Ishikawa (cell line): ENCODE data around the gene PHLDB2.

Experiments used
- CEBPB ChIP-seq: IDR thresholded peaks from 2 replicates; pipeline ENCODE4 v1.6.1; 2012
- CREB1 ChIP-seq: IDR thresholded peaks from 2 replicates; pipeline ENCODE4 v1.6.1; 2012; ENCODE audit warnings: low read depth
- EGR1 ChIP-seq: IDR thresholded peaks from 2 replicates; pipeline ENCODE4 v1.6.1; 2012
- EP300 ChIP-seq: IDR thresholded peaks from 2 replicates; pipeline ENCODE4 v1.6.1; 2012; ENCODE audit warnings: borderline replicate concordance
- FOXM1 ChIP-seq: IDR thresholded peaks from 2 replicates; pipeline ENCODE4 v1.6.1; 2012; ENCODE audit warnings: low read depth, borderline replicate concordance
- NFIC ChIP-seq: IDR thresholded peaks from 2 replicates; pipeline ENCODE4 v1.6.1; 2012
- RAD21 ChIP-seq: IDR thresholded peaks from 2 replicates; pipeline ENCODE4 v1.6.1; 2012; ENCODE audit warnings: low read depth
- TAF1 ChIP-seq: IDR thresholded peaks from 2 replicates; pipeline ENCODE4 v1.6.1; 2012; ENCODE audit warnings: low read depth, mild to moderate bottlenecking
- TCF12 ChIP-seq: IDR thresholded peaks from 2 replicates; pipeline ENCODE4 v1.6.1; 2012; ENCODE audit warnings: low read depth
- TEAD4 ChIP-seq: IDR thresholded peaks from 2 replicates; pipeline ENCODE4 v1.6.1; 2012
- YY1 ChIP-seq: IDR thresholded peaks from 2 replicates; pipeline ENCODE4 v1.6.1; 2012; ENCODE audit warnings: low read depth
- ZBTB7A ChIP-seq: IDR thresholded peaks from 2 replicates; pipeline ENCODE4 v1.6.1; 2012; ENCODE audit warnings: low read depth
- TF ChIP-seq, protein P1 (sequence below): IDR thresholded peaks from 2 replicates; pipeline ENCODE4 v1.6.1; 2012
- TF ChIP-seq, protein P2 (sequence below): IDR thresholded peaks from 2 replicates; pipeline ENCODE4 v1.6.1; 2012
- TF ChIP-seq, protein P3 (sequence below): IDR thresholded peaks from 2 replicates; pipeline ENCODE4 v1.6.1; 2012; ENCODE audit warnings: low read depth, mild to moderate bottlenecking

Gene PHLDB2

DNA sequence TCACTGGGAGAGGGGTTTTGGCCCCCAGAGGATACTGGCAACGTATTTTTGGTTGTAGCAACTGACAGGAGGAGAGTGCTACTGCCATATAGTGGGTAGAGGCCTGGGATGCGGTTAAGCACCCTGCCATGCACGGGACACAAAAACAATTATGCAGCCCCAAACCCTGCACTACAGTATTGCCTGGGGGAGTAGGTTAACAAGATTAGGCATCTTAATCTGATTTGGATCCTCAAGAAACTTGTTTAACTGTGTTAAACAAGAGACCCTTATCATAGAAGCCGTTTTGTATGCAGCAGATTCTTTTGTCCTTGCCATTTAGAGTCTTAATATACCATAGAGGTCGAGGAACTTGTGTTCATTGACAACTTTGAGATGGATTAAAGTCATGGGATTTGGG is 3.4 kb downstream of the PHLDB2 start:
- no peak for TF ChIP-seq NFIC
- TF ChIP-seq, protein P1, sequence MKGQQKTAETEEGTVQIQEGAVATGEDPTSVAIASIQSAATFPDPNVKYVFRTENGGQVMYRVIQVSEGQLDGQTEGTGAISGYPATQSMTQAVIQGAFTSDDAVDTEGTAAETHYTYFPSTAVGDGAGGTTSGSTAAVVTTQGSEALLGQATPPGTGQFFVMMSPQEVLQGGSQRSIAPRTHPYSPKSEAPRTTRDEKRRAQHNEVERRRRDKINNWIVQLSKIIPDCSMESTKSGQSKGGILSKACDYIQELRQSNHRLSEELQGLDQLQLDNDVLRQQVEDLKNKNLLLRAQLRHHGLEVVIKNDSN, result no peak
- no peak for TF ChIP-seq CEBPB
- TF ChIP-seq TAF1, result no peak
- TF ChIP-seq EGR1, result no peak
- TF ChIP-seq, protein P2, sequence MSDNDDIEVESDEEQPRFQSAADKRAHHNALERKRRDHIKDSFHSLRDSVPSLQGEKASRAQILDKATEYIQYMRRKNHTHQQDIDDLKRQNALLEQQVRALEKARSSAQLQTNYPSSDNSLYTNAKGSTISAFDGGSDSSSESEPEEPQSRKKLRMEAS, result no peak
- TF ChIP-seq FOXM1, result no peak
- no peak for TF ChIP-seq EP300
- no peak for TF ChIP-seq TCF12
- no peak for TF ChIP-seq TEAD4
- TF ChIP-seq, protein P3, sequence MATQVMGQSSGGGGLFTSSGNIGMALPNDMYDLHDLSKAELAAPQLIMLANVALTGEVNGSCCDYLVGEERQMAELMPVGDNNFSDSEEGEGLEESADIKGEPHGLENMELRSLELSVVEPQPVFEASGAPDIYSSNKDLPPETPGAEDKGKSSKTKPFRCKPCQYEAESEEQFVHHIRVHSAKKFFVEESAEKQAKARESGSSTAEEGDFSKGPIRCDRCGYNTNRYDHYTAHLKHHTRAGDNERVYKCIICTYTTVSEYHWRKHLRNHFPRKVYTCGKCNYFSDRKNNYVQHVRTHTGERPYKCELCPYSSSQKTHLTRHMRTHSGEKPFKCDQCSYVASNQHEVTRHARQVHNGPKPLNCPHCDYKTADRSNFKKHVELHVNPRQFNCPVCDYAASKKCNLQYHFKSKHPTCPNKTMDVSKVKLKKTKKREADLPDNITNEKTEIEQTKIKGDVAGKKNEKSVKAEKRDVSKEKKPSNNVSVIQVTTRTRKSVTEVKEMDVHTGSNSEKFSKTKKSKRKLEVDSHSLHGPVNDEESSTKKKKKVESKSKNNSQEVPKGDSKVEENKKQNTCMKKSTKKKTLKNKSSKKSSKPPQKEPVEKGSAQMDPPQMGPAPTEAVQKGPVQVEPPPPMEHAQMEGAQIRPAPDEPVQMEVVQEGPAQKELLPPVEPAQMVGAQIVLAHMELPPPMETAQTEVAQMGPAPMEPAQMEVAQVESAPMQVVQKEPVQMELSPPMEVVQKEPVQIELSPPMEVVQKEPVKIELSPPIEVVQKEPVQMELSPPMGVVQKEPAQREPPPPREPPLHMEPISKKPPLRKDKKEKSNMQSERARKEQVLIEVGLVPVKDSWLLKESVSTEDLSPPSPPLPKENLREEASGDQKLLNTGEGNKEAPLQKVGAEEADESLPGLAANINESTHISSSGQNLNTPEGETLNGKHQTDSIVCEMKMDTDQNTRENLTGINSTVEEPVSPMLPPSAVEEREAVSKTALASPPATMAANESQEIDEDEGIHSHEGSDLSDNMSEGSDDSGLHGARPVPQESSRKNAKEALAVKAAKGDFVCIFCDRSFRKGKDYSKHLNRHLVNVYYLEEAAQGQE, result no peak
- no peak for TF ChIP-seq YY1
- TF ChIP-seq ZBTB7A, result no peak
- TF ChIP-seq RAD21, result no peak
- no peak for TF ChIP-seq CREB1

DNA sequence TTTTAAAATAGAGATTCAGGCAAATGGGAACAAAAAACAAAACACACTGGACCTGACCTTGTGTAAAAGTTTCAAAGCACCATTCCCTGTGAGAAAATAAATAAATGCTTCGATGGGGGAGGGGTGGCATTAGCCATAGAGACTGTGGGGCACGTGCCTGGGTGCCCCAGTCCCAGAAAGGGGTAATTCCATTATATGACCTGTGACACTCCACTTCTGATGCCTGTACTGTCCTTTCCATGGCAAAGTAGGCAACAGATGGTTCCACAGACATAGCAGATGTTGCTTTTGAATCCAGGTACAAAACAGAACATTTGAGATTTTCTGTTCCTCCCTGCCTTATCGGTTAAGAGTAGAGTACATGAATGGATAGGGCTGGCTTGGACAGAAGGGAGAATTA is 3.9 kb downstream of the PHLDB2 start:
- TF ChIP-seq NFIC, result no peak

DNA sequence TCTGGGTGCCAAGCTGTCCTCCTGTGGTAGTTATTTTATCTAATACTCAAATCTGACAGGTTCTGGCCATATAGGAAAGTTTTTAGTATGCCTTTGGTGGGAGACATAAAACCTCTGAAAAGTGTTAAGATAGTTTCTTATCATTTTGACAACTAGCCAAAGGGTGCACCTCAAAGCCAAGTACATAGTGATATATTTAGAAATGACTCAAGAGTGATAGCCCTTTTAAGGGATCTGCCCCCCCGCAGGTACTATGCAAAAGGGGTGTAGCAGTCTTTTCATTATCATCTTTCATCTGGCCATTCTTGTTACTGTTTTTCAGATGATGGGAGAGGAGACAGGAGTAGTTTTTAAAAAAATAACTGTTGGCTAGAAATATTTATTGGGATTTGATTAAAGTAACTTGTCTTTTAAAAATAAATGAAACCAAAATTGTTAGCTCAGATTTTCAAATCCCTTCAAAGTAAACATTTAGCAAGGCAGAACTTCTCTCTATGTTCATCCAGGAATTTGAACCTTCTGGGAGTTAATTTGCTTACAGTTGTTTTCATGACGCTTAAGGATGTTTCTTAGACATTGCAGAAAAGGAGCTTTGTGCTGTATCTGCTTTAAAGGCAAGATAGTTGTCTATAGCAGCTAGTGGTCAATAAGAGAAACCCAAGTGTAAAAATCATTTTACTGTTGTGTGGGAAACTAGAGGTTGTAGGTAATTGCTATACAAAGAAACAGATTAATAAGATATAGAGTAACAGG is 5.1 kb downstream of the PHLDB2 start:
- TF ChIP-seq NFIC (0 out of 2 replicates have a peak, but pooled peaks have one; percentile 13), FOXM1 (no peak)

DNA sequence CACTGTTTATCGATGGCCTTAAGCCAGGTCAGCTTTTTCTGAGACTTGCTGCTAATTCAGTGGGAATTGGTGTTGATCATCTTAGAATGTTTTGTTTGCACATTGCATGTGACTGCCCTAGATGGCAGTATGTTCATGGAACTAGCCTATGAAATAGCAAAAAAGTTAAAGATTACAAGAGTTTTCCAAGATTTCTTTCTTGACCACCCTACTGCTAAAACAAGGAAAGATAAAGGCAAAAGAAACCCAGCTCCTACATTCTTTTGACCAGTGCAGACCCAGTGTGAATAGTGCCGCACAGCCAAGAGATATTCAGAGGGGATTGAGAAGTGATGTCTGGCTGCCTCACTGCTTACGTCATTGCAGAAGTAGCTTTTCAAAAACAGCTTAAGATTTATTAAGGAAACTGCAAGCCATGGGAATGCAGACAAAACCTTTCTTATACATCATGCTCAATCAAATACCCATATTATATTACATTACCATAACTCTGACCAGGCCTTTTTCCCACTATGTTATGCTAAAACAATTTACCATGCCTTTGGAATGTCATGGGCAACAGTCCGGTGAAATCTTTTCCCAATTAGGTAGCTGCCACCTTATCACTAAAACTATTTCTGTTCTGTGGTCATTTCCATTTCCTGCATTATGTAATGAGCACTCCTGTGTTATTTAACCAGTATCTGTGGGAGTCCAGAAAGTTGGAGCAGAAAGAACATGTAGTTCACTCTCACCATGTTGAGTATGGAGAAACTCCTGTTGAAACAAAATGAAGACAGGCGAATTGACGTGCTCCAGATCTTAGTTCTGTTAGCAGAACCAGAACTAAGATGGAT is 6.0 kb downstream of the PHLDB2 start:
- TF ChIP-seq, protein P1, result no peak
- TF ChIP-seq YY1, result no peak
- no peak for TF ChIP-seq ZBTB7A
- peak; percentile 51; the same call in 1 of the 2 replicates for TF ChIP-seq CEBPB
- TF ChIP-seq, protein P3, result no peak
- no peak for TF ChIP-seq EGR1
- peak; percentile 44; the same call in 1 of the 2 replicates for TF ChIP-seq NFIC
- TF ChIP-seq TEAD4, result peak; percentile 92
- peak; percentile 79 for TF ChIP-seq FOXM1
- peak; percentile 85 for TF ChIP-seq TCF12
- TF ChIP-seq TAF1, result no peak
- TF ChIP-seq EP300, result peak; percentile 92
- no peak; the same call in 1 of the 2 replicates for TF ChIP-seq RAD21
- TF ChIP-seq, protein P2, result no peak
- peak; percentile 67 for TF ChIP-seq CREB1

DNA sequence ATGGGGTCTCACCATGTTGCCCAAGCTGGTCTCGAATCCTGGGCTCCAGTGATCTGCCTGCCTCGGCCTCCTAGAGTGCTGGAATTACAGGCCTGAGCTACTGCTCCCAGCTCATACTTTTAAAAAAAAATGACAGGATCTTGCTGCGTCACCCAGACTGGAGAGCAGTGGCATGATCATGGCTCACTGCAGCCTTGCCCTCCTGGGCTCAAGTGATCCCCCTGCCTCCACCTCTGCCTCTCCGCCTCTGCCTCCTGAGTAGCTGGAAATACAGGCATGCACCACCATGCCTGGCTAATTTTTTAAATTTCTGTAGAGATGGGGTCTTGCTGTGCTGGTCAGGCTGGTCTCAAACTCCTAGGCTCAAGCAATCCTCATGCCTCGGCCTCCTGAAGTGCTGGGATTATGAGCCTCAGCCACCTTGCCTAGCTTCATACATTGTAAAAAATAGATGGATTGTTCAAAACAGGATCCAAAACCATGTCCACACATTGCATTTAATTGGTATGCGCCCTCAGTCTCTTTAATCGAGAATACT is 8.9 kb downstream of the PHLDB2 start:
- no peak for TF ChIP-seq ZBTB7A

DNA sequence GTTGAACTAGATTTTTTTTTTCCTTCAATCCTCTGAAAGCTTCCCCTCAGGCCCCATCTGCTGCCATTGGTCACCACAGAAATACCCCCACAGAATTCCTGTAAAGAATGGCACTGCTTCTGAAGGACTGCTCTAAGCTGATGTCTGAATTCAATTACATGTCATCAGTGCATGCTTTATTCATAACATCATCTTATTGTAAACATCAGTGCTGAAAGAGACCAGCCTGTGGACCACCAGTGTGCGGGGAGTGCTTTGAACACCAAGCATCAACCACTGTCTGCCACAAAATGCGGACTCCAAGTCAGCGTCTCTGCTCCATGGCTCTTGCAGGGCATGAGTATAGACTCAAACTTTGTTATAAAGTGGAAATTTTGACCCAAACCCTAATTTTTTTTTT is 11.6 kb downstream of the PHLDB2 start:
- no peak for TF ChIP-seq TAF1
- TF ChIP-seq EGR1, result no peak
- no peak for TF ChIP-seq CREB1
- no peak for TF ChIP-seq FOXM1
- TF ChIP-seq, protein P1, result no peak
- TF ChIP-seq EP300, result no peak
- TF ChIP-seq TCF12, result no peak
- no peak for TF ChIP-seq CEBPB
- no peak for TF ChIP-seq YY1
- no peak for TF ChIP-seq RAD21
- TF ChIP-seq TEAD4, result no peak
- no peak for TF ChIP-seq ZBTB7A
- TF ChIP-seq, protein P3, result no peak
- TF ChIP-seq NFIC, result no peak
- TF ChIP-seq, protein P2, result no peak
